Spleen (tissue), 7 donors: ENCODE data around the gene MB.

Source experiments
- POLR2A ChIP-seq, 3 donors: fragments of 450-650 bp; IDR thresholded peaks; one replicate each; pipeline ENCODE4 v1.5.1; 2017; ENCODE audit warnings: antibody characterized with exemption in 3 of 3, mild to moderate bottlenecking in 1 of 3
- POLR2AphosphoS5 ChIP-seq, 3 donors: sonication (generic); formaldehyde crosslinking; IDR thresholded peaks; one replicate each; pipeline ENCODE4 v1.5.1; 2017; ENCODE audit warnings: antibody characterized with exemption in 3 of 3
- TF ChIP-seq, protein P1 (sequence below), 11 experiments: fragments of 200-600 bp in 7 of 11; fragments of 450-650 bp in 4 of 11; sonication (generic) in 4 of 11; IDR thresholded peaks in 8 of 11; conservative IDR thresholded peaks in 3 of 11; 1 replicate in 7 of 11; 2 replicates in 4 of 11; pipeline versions ENCODE4 v1.4.0 to v1.8.0; 2016 to 2021; ENCODE audit warnings: antibody characterized with exemption in 11 of 11, inconsistent platforms in 4 of 11, mild to moderate bottlenecking in 1 of 11
- donor health status: DM: no; HTN: no; CAD: no; lungs with moderate emphysema.
- donor health status: DM: no; HTN: no; CAD: no.
- donor health status: DM: no; HTN: no; CAD: no.

GRCh38 chr22:35577799-35578659, 39.1 kb downstream of the MB start:
- TF ChIP-seq, protein P1, sequence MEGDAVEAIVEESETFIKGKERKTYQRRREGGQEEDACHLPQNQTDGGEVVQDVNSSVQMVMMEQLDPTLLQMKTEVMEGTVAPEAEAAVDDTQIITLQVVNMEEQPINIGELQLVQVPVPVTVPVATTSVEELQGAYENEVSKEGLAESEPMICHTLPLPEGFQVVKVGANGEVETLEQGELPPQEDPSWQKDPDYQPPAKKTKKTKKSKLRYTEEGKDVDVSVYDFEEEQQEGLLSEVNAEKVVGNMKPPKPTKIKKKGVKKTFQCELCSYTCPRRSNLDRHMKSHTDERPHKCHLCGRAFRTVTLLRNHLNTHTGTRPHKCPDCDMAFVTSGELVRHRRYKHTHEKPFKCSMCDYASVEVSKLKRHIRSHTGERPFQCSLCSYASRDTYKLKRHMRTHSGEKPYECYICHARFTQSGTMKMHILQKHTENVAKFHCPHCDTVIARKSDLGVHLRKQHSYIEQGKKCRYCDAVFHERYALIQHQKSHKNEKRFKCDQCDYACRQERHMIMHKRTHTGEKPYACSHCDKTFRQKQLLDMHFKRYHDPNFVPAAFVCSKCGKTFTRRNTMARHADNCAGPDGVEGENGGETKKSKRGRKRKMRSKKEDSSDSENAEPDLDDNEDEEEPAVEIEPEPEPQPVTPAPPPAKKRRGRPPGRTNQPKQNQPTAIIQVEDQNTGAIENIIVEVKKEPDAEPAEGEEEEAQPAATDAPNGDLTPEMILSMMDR (IDR thresholded peaks at IDR 0.05 in 8 of 11, conservative IDR thresholded peaks at IDR 0.05 in 3 of 11), result no peak
- no peak for TF ChIP-seq POLR2AphosphoS5 (IDR thresholded peaks at IDR 0.05)
- TF ChIP-seq POLR2A (IDR thresholded peaks at IDR 0.05), result no peak
